OCI-M2 (cell line): ENCODE data around the gene SLX1B.
"Not testable (repeated sequence)": the region's sequence is repeated elsewhere in the genome, so short reads cannot be mapped to it uniquely, and the experiment has no call there.

Experiments
- DNase-seq: peaks from one replicate; lab custom pipeline; 2025; ENCODE audit not compliant: unreplicated experiment; lab: John Stamatoyannopoulos, UW

The SLX1B gene

DNA sequence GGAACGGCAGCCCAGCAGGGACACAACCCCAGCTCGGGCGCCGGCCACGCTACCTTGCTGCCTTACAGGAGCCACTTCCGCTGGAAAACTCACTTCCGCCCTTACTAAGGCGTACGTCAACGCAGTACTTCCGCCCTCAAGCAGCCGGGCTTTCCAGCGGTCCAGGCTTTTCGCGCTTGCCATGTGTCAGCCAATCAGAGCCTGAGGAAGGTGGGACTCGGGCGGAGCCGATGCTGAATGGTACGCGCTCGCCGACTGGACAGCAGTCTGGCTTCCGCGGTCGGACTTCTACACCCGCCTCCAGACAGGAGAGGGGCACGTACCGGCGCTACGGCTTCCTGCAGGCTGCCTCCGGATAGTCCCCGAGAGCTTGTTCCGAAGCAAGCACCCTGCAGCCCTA, at the start of gene SLX1B, which contains the start of gene BOLA2:
Gene SLX1B (plus strand): TSS at position 265 of the 400 bp plus-strand sequence.
Gene BOLA2 (minus strand): TSS at position 83 of the 400 bp plus-strand sequence. CDS start 98 bp downstream, outside the sequence.
- DNase-seq: not testable (repeated sequence)

DNA sequence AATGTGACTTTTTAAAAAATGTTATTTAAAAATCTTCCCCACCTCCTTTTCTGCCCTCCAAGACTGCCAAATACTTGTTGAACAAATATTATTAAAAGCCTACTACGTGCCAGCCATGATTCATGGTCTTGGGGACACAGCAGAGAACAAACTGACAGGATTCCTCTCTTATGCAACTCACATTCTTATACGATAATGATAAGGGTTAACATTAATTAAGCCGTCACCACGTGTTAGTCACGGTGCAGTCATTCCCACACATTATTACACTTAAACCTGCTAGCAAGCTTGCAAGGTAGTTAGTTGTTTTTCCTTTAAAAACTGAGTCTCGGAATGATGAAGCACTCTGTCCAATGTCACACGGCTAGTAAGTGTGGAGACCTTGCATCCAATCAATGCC, 49.1 kb upstream of the SLX1B start:
- DNase-seq: not testable (repeated sequence)

DNA sequence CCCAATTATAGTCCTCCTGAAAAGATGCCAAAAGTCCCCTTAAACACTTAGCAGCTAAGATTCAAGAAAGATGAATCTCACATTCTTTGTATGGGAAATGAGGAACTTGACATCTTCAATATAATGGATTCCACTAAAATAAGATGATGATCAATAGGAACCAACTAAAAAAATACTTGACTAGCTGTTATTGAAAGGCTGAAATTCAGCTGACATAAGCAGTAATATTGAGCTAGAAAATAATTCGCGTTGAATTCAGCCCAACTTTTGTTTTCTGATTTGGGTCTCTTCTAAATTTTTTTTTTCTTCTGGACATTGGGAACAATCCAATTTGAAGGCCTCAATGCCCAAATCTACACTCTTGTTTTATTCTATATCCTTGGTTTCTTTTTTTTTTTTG, 30.7 kb upstream of the SLX1B start:
- not testable (repeated sequence) for DNase-seq

DNA sequence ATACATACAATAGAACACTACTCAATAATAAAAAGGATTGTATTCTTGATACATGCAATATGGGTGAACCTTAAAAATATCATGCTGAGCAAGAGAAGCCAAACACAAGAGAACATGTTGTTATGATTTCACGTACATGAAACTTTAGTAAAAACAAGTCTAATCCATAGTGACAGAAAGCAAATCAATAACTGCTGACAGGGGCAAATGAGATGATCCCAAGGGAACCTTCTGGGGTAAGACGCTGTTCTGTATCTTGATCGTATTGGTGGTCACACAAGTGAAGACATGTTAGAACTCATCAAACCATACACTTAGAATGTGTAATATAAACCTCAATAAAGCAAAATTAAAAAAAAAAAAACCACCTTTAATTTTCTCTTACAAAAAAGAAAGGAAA, 28.9 kb upstream of the SLX1B start:
- not testable (repeated sequence) for DNase-seq

DNA sequence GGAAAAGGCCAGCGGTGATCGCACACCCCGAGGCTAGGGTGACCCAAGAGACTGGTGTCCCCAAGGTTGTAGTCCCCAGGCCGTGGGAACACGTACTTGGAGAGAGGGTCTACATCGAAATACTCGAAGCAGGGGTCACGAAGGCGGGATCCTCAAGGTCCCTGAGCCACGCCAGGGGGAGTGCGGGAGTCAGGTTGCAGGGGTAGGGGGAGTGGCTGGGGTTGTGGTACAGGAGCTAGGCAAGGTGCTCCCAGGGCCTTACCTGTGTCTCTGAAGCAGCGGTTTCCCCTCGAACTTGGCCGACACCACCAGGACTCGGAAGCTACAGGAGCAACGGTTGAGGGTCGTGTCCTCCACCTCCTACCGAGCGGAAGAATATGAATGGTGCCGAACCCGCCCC, 579 bp upstream of the SLX1B start:
- not testable (repeated sequence) for DNase-seq

DNA sequence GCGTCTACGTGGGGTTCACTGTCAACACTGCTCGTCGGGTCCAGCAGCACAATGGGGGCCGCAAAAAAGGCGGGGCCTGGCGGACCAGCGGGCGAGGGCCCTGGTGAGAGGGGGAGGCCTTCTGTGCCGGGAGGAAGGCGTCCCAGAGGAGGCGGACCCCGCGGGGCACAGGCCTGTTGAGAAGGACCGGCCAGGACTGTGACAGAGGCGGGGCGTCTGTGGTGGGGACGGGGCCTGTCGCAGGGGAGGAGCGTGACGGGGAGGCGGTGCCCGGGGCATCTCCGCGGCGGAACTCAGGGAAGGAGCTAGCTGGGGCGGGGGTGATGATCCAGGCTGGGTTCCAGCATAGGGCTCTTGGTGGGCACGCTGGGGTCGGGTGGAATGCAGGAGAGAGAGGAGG, 495 bp downstream of the SLX1B start:
- not testable (repeated sequence) for DNase-seq

DNA sequence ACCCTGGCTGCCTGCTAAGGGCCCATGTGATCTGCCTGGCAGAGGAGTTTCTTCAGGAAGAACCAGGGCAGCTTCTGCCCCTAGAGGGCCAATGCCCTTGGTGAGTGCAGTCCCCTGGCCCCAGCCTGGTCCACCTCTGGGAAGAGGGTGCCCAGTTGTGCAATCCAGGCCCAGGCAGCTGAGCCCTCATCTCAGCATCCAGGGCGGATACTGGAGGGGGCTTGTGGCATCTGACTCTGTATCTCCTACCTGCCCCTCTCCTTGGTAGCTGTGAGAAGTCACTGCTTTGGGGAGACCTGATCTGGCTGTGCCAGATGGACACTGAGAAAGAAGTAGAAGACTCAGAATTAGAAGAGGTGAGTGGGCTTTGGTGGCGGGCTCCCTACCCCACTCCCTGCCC, 3.3 kb downstream of the SLX1B start:
- DNase-seq: not testable (repeated sequence)

DNA sequence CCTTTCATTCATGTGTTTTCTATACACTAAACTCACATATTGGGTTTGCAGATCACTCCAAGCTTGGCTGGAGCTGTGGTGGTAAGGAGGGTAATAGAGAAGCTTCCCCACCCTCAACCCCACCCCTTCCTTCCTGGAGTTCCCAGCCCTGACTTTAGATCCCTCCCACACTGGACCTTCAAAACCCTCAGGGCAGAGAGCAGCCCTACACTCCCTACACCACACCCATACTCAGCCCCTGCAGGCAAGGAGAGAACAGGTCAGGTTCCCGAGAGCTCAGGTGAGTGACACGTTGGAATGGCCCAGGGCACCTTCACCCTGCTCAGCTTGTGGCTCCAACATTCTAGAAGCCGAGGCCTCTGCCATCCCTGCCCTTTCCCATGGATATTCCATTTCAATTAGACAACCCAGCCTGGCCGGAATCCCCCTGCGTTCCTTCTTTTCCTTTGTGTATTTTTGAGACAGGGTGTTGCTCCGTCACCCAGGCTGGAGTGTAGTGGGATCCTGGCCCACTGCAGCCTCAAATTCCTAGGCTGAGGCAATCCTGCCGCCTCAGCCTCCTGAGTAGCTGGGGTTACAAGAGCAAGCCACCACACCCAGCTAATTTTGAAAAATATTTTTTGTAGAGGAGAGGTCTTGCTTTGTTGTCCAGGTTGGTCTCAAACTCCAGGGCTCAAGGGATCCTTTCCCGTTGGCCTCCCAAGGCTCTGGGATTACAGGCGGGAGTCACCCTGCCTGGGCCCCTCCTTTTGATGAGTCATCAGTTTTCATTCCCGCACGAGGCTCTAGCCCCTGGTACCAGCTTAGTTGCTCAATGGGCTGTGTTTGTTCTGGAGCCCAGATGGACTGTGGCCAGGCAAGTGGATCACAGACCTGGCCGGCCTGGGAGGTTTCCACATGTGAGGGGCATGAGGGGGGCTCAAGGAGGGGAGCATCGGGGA, 5.6 kb downstream of the SLX1B start, which contains the start of gene SULT1A4:
Gene SULT1A4 (plus strand): TSS at position 208 of the 941 bp plus-strand sequence. CDS start 1,473 bp downstream, outside the sequence.
- not testable (repeated sequence) for DNase-seq

DNA sequence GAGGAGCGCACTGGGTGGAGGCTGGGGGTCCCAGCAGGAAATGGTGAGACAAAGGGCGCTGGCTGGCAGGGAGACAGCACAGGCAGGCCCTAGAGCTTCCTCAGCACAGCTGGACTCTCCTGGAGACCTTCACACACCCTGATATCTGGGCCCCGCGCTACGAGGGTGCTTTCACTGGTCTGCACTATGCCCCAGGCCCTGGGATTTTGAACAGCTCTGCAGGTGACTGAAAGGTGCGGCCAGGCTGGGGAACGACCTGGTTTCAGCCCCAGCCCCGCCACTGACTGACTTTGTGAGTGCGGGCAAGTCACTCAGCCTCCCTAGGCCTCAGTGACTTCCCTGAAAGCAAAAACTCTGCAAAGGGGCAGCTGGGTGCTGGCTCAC, 6.3 kb downstream of the SLX1B start:
- DNase-seq: not testable (repeated sequence)

DNA sequence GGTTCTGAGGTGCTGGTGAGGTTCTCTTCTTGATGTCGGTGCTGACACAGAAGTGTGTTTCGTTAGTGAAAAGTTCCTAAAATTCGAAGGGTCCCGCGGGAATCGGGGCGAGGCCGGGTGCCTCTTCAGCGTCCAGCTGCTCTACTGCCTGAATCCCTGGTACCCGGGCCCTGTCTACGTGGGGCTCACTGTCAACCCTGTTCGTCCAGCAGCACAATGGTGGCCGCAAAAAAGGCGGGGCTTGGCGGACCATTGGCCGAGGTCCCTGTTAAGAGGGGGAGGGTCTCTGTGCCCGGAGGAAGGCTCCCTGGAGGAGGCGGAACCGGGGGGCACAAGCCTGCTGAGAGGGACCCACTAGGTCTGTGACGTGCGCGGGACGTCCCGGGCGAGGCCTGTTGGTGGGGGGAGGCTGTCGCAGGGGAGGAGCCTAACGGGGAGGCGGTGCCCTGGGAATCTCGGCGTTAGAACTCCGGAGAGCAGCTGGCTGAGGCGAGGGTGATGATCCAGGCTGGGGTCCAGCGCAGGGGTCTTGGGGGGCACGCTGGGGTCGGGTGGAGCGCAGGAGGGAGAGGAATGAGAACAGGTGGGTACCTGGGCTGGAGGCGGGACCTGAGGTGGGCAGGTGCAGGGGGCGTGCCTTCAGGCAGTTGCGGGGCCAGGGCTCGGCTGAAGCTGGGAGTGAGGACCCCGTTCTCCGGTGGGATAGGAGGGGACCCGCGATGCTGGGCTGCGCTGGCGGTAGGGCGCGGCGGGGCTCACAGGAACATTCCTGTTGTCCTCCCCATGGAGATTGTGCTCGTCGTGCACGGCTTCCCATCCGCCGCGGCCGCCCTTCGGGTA, 11.9 kb downstream of the SLX1B start:
- not testable (repeated sequence) for DNase-seq

DNA sequence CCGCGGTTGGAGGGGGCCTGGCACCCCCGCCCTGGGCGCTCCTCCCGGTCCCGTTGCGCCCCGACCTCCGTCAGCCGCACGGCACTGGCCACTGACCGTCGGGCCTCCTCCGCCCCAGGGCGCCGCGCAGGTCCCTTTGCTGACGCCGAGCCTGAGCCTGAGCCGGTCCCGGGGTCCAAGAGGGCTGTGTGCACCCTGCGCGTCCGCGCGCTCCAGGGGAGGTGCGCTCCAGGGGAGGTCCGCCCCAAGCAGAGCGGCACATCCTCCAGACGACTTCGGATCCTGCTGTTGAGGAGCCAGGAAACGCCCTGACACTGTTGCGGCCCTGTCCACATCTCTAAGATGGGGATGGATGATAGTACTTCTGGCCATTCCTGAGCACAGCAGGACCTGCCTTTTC, 12.6 kb downstream of the SLX1B start:
- DNase-seq: not testable (repeated sequence)

DNA sequence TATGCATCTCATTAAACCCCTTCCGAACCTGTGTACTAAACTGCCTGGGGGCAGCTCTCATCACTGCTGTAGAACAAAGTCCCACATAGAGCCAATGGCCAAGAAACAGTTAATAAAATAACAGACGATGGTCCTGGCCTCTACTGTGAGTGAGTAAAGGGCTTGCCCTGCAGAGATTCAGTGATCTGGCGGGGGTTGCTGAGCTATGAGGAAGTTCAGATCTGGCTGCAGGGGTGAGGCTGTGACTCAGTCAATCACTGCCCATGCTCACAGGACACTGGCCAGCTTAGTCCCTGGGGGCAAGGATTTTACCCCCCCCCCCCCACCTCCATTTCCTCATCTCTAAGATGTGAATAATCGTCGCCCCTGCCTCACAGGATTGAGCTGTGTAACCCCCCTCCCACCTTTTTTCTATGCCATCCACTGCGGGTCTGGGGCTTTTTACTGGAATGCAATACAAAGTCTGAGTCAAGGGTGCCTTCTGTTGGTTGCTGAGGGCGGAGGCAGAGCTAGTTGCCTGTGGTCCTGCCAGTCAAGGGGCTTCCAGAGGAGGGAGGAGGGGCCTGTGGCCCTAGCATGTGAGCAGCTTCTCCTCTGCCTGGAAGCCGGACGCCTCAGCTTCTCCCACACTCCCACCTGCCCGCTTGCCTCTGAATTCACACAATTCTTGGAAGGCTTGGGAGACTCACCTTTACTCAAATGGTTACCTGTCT, 13.5 kb downstream of the SLX1B start:
- DNase-seq: not testable (repeated sequence)

DNA sequence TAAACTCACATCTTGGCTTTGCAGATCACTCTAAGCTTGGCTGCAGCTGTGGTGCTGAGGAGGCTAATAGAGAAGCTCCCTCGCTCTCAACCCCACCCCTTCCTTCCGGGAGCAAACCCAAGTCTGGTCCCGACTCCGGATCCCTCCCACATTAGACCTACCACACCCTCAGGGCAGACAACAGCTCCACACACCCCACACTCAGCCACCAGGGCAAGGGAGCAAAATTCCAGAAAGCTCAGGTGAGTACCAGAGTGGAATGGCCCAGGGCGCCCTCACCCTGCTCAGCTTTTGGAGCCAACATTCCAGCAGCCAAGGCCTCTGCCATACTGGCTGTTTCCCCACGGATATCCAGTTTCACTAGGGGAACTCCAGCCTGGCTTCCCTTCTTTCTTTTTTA, 15.3 kb downstream of the SLX1B start:
- DNase-seq: not testable (repeated sequence)

DNA sequence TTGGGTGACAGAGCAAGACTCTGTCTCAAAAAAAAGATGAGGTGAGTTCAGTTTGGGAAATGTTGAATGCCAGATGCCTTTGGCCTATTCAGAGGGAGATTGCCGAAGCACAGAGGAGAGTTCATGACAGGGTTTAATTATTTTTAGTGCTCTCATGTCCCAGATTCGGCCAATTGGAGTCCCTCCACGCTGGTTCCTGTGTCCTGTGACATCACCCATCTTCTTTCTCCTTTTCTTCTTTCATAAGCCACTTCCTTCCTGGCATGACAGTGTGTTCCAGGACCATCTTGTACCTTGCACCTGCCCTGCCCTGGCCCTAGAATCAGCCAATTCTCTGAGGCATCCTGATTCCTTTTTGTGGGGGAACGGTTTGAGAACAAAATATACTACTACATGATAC, 17.7 kb downstream of the SLX1B start:
- DNase-seq: not testable (repeated sequence)

DNA sequence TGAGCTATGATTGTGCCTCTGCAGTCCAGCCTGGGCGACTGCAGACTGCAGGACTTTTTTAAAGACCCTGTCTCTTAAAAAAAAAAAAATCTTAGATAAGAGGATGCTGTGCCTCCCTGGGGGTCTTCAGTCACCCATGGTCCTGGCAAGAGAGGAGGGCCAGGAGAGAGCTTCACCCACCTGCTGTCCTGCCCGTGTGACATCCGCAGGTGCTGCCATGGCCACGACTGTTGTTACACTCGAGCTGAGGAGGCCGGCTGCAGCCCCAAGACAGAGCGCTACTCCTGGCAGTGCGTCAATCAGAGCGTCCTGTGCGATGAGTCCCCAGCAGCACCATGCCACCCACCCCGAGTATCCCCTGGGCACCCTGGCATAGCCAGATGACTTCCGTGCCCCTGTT, 27.9 kb downstream of the SLX1B start:
- DNase-seq: not testable (repeated sequence)

DNA sequence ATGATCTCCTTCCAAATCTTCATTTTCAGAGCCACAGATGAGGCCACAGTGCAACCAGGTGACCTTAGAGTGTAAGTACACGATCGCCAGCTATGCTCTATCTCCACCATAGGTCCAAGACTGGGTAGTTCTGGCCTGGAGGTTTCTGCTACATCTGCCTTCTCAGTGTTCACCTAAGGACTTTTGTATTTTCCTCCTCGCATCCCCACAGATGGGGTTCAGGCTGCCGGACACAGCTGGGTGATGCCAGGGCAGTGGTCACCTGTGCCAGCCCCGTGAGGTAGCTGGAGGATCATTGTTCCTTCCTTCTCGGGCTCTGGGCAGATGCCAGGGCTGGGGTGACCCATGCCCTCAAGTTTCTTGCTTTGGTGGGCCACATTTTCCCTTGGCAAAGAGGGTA, 52.0 kb downstream of the SLX1B start, which contains the start of gene NPIPB12:
Gene NPIPB12 (minus strand): TSS at position 101 of the 400 bp plus-strand sequence.
- DNase-seq: not testable (repeated sequence)
